Activated T-cell treated with anti-CD3 and anti-CD28 coated beads, Interleukin-2, amount 50 U/mL, for 24 hours (primary cell): ENCODE results near the gene SMIM38.

Source experiments
- DNase-seq: peaks from one replicate; pipeline ENCODE4 v3.0.0-alpha.2; 2020
- H3K27ac Mint-ChIP-seq: 2 replicates; pipeline ENCODE4 v1.8.0; 2020; ENCODE audit warnings: mild to moderate bottlenecking, mixed read lengths
- H3K27me3 Mint-ChIP-seq: 2 replicates; pipeline ENCODE4 v1.8.0; 2020; ENCODE audit warnings: mixed read lengths
- H3K36me3 Mint-ChIP-seq: 2 replicates; pipeline ENCODE4 v1.8.0; 2020; ENCODE audit warnings: low read depth, mixed read lengths
- H3K4me1 Mint-ChIP-seq: 2 replicates; pipeline ENCODE4 v1.8.0; 2020; ENCODE audit warnings: low read depth, mixed read lengths
- H3K4me3 Mint-ChIP-seq: 2 replicates; pipeline ENCODE4 v1.8.0; 2020; ENCODE audit warnings: mild to moderate bottlenecking, moderate library complexity, mixed read lengths
- H3K9me3 Mint-ChIP-seq: 2 replicates; pipeline ENCODE4 v1.8.0; 2020; ENCODE audit warnings: mixed read lengths

Gene SMIM38

GRCh38 chr11:69155302-69156234 is at the start of gene SMIM38:
SMIM38 (plus strand) TSS chr11:69155935; CDS start chr11:69157847, 1,912 bp downstream.
- peak; percentile 32 for DNase-seq
- no peak within 1 kb of the TSS for H3K4me3 Mint-ChIP-seq
- peaks cover 10% of the 10 kb centered on the region for H3K4me1 Mint-ChIP-seq
- H3K27me3 Mint-ChIP-seq: peaks cover 23% of the 10 kb centered on the region
- H3K27ac Mint-ChIP-seq: peak within 1 kb of the TSS; percentile 29
- no peaks in the 10 kb centered on the region for H3K9me3 Mint-ChIP-seq
- no peaks in the 10 kb centered on the region for H3K36me3 Mint-ChIP-seq

DNA sequence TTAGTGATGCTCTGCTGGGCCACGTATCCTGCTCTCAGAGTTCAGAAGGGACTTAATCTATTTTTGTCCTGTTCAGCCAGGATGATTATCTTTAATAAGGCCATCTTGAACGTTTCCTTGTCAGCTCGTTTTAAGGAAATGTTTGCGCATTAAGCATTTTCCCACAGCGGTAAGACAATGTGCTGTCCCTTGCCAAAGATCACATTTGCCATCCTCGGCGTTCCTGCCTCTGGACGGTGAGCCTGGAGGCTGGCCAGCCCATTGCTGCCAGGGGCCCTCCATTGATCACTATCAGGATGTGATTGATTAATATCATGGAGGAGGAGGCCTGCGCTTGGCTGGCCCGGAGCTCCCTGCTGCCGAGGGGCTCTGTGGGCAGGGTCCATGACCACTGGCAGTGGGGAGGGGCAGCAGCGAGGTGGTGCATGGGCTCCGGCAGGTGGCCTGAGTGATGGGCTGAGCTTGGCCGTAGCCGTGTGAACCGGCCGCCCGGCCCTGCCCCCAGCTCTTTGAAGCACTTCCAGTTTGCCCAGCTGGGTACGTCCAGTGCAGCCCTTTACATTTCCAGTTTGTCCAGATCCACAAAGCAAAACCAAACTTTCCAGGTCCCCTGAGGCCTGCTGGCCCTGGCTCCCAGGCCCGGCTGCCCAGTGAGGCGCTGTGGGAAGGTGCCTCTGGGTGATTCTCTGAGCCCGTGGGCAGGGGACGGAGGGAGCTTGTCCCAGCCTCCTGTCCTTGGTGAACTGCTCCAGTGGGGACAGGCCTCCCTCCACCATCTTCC is 49.5 kb upstream of the SMIM38 start:
- DNase-seq: no peak
- Mint-ChIP-seq H3K9me3 (no peaks in the 10 kb centered on the region), H3K4me1 (peaks cover 4% of the 10 kb centered on the region), H3K27me3 (no peaks in the 10 kb centered on the region), H3K27ac (no peak overlapping the region), H3K36me3 (no peaks in the 10 kb centered on the region), H3K4me3 (no peak overlapping the region)

- no peaks in the 10 kb centered on the region for H3K36me3 Mint-ChIP-seq
- no peak overlapping the region for H3K4me3 Mint-ChIP-seq
- no peaks in the 10 kb centered on the region for H3K27me3 Mint-ChIP-seq
- no peak overlapping the region for H3K27ac Mint-ChIP-seq
- no peak for DNase-seq
- H3K4me1 Mint-ChIP-seq: peaks cover 2% of the 10 kb centered on the region
- no peaks in the 10 kb centered on the region for H3K9me3 Mint-ChIP-seq
Measured at GRCh38 chr11:69107413-69107812, 48.3 kb upstream of the SMIM38 start.

GRCh38 chr11:69108030-69108429 is 47.7 kb upstream of the SMIM38 start:
- Mint-ChIP-seq H3K27ac (no peak overlapping the region), H3K9me3 (no peaks in the 10 kb centered on the region), H3K27me3 (no peaks in the 10 kb centered on the region), H3K4me3 (no peak overlapping the region), H3K36me3 (no peaks in the 10 kb centered on the region), H3K4me1 (peaks cover 2% of the 10 kb centered on the region)
- no peak for DNase-seq

DNA sequence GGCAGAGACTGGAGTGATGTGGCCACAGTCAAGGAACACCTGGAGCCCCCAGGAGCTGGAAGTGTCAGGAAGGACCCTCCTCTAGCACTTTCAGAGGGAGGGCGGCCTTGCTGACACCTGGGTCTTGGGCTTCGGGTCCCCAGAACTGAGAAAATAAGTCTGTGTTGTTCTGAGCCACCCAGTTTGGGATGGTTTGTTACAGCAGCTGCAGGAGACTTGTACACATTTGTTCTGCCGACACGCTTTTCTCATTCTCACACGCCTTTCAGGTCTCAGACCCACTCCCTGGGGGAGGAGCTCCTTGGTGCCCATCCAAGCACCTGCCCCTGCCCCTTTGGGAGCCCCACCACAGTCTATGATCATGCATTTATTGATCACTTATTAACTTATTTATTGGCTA is 47.2 kb upstream of the SMIM38 start:
- no peak for DNase-seq
- Mint-ChIP-seq H3K27me3 (no peaks in the 10 kb centered on the region), H3K27ac (no peak overlapping the region)

DNA sequence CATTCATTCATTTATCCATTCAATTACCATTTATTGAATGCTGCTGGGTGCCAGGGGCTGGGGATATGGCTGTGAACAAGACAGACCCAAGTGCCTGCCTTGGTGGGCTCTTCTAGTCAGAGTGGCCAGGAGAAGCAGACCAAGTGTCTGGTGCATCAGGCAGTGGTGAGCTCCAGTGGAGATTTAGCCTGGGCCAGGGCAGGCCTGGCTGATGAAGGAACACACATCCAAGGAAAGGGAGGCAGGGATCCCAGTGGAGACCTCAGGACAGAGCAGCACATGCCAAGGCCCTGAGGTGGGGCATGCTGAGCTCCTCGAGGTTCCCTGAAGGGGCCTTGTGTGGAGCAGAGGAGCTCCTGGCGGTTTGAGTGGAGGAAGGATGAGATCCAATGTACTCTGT is 46.6 kb upstream of the SMIM38 start:
- Mint-ChIP-seq H3K4me3 (no peak overlapping the region), H3K9me3 (no peaks in the 10 kb centered on the region), H3K27me3 (no peaks in the 10 kb centered on the region), H3K36me3 (no peaks in the 10 kb centered on the region), H3K4me1 (peaks cover 2% of the 10 kb centered on the region), H3K27ac (no peak overlapping the region)
- no peak for DNase-seq

More for the DNA sequence above, 47.2 kb upstream of the SMIM38 start:
- no peaks in the 10 kb centered on the region for H3K9me3 Mint-ChIP-seq
- H3K4me1 Mint-ChIP-seq: peaks cover 2% of the 10 kb centered on the region
- no peak overlapping the region for H3K4me3 Mint-ChIP-seq
- no peaks in the 10 kb centered on the region for H3K36me3 Mint-ChIP-seq

DNA sequence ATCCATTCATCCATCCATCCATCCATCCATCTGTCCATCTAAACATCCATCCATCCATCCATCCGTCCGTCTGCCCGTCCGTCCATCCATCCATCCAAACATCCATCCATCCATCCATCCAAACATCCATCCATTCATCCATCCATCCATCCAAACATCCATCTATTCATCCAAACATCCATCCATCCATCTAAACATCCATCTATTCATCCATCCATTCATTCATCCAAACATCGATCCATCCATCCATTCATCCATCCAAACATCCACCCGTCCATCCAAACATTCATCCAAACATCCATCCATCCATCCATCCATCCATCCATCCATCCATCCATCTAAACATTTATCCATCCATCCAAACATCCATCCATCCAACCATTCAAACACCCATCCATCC is 45.3 kb upstream of the SMIM38 start:
- no peaks in the 10 kb centered on the region for H3K9me3 Mint-ChIP-seq
- no peaks in the 10 kb centered on the region for H3K27me3 Mint-ChIP-seq
- DNase-seq: no peak
- no peaks in the 10 kb centered on the region for H3K36me3 Mint-ChIP-seq
- no peak overlapping the region for H3K4me3 Mint-ChIP-seq
- H3K4me1 Mint-ChIP-seq: peaks cover 2% of the 10 kb centered on the region
- no peak overlapping the region for H3K27ac Mint-ChIP-seq

DNA sequence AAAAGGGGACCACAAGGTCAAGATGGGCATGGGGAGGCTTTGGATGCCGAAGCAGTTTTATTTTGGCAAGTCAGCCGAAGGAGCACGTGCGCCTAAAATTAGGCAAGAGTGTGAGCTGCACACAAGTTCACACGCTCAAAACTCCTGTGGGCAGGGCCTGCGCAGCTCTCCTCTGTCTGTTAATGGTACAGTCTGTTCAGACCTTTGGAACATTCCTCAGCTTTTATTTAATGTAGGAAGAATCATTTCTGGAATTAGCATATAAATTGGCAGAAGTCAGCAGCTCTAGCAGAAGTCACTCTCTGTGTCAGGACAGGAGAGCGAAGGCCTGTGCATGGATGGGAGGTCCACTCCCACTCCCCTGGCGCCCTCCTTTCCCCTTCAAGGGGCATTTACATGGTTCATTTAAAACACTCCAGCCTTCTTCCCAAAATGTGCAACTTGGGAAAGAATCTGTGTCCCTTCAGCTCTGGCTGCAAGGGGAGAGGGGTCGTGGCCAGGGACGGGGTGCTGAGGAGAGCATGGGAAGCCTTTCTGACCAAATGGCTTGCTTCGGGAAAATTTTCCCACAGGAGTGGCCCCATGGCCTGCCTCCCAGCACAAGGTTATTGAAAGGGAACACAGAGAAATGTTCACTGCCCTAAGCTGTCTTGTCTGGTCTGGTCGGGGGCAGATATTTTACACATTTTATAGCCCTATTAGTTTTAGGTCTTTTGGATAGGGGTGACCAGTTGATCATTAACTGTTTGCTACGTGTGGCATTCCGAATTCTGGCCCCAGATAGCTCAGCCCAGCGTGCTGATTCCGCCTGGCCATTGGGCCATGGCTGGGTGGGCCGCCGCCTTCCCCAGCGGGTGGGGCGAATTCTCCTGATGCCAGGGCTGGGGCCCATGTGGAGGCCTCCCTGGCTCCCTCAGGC is 43.9 kb upstream of the SMIM38 start:
- H3K27ac Mint-ChIP-seq: no peak overlapping the region
- H3K36me3 Mint-ChIP-seq: no peaks in the 10 kb centered on the region
- H3K9me3 Mint-ChIP-seq: no peaks in the 10 kb centered on the region
- H3K4me3 Mint-ChIP-seq: no peak overlapping the region
- no peaks in the 10 kb centered on the region for H3K27me3 Mint-ChIP-seq
- no peaks in the 10 kb centered on the region for H3K4me1 Mint-ChIP-seq
- no peak for DNase-seq

DNA sequence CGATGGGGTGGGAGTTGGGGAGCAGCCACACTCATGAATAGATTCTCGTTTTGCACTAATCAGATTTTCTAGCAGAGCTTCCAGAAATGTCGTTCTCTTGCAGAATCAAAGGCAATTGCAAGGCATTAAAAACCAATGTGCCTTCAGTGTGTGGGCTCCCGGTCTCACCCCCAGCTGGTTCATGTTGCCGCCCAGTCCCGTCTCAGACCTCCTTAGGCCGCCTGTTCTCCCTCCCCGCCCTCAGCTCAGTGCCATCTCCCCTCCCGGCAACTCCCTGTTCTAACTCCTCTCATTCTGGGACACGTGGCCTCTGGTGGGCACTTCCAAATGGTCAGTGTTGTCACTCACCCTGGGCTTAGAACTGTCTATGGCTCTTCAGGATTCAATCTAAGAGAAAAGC is 42.5 kb upstream of the SMIM38 start:
- H3K27me3 Mint-ChIP-seq: no peaks in the 10 kb centered on the region
- no peaks in the 10 kb centered on the region for H3K36me3 Mint-ChIP-seq
- no peak overlapping the region for H3K4me3 Mint-ChIP-seq
- no peak for DNase-seq
- no peaks in the 10 kb centered on the region for H3K9me3 Mint-ChIP-seq
- H3K27ac Mint-ChIP-seq: no peak overlapping the region
- no peaks in the 10 kb centered on the region for H3K4me1 Mint-ChIP-seq

DNA sequence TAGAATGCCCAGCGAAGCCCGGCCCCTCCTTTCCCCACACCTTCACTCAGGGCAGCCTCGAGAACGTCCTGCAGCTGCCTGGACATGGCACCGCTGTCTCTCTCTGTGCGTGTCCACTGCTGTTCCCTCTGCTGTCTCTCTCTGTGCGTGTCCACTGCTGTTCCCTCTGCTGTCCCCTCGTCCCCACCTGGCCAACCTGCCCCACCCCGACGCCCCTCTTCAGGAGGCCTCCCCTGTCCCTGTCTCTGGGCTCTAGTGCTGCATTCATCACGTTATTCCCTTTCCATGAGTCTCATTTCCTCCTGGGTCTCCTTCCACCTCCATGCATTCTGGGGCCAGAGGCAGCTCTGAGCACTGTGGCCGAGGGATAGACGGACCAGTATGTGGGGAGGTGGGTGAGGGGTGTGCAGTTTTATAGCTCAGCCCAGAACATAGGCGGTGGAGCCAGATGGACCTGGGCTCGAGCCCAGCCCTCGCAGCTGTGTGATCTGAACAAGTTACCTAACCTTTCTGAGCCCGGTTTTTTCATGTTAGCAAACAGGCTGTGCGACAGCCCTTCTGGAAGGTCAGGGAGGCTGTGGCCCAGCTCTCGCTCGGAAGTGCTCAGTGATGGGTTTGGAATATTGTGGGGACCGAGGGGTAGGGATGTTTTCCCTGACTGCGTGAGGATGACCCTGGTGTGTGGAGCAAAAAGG is 41.9 kb upstream of the SMIM38 start:
- no peak for DNase-seq
- Mint-ChIP-seq H3K27ac (no peak overlapping the region), H3K4me3 (no peak overlapping the region), H3K36me3 (no peaks in the 10 kb centered on the region), H3K27me3 (no peaks in the 10 kb centered on the region), H3K4me1 (no peaks in the 10 kb centered on the region), H3K9me3 (no peaks in the 10 kb centered on the region)

DNA sequence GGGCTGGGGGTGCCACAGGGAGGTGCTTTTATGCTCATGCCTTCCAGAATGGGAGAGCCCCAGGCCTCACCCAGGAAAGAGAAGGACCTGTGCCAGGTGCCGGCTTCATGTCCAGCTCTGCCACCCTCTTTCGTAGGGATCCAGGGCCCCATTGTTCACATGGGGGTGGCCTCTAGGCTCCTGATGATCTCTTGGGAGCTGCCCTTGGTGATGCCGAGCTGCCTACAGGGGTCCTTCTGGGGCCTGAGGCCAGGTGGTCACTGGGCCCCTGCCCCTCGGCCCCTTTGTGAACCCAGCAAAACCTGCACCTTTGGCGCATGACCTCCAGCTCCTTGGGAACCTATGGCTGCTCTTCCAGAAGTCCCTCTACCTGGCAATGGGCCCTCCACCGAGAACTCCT is 41.4 kb upstream of the SMIM38 start:
- Mint-ChIP-seq H3K27ac (no peak overlapping the region), H3K4me1 (no peaks in the 10 kb centered on the region), H3K36me3 (no peaks in the 10 kb centered on the region), H3K4me3 (no peak overlapping the region), H3K27me3 (no peaks in the 10 kb centered on the region), H3K9me3 (no peaks in the 10 kb centered on the region)
- DNase-seq: no peak

DNA sequence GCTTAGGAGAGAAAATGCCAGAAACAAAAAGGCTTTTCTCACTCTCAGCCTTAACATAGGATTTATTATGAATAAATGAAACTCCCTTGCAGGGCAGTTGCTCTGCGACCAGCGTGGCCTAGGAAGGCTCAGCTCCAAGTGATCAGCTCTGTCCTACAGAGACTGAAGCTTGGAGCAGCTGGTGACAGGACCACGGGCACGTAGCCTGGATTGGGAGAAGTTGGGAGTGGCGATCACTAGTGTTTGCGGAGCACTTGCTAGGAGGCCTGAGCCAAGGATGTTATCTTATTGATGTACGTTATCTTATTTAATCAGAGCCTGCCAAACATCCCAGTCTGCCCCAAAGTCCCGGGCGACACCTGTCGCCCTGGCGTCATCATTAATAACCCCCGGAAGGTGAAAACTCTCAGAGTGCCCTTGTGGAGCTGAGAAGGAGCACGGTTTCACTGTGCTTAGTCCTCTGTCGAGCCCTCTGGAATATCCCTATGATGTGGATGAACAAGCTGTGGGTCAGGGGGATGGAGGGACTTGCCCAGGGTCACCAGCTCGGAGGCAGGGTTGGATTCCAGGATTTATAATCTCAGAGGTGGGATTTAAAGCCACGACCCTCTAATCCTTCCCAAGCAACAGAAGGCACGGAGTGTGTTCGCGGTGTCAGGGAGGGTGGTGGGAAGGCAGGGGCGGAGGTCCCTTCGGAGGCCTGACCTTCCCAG is 40.8 kb upstream of the SMIM38 start:
- H3K9me3 Mint-ChIP-seq: no peaks in the 10 kb centered on the region
- no peaks in the 10 kb centered on the region for H3K4me1 Mint-ChIP-seq
- no peak overlapping the region for H3K27ac Mint-ChIP-seq
- no peak for DNase-seq
- H3K4me3 Mint-ChIP-seq: no peak overlapping the region
- H3K36me3 Mint-ChIP-seq: no peaks in the 10 kb centered on the region
- H3K27me3 Mint-ChIP-seq: no peaks in the 10 kb centered on the region
